Measurements from ENCODE around the gene C10orf95. TPM values are rescaled to one million over a fixed set of nuclear protein-coding genes. Genes with fewer than 3 reads are reported as not detected.

Gene C10orf95
- total RNA-seq, 1 donor from 2014 or later: not detected

- no peak for TF ChIP-seq CTCF (IDR thresholded peaks at IDR 0.05; ENCODE audit: unreplicated experiment)
- no peak overlapping the region for H3K4me3 Mint-ChIP-seq
Measured at GRCh38 chr10:102403115-102403514, 48.2 kb downstream of the C10orf95 start.

GRCh38 chr10:102402512-102402896 lies 48.8 kb downstream of the C10orf95 start:
- Mint-ChIP-seq H3K4me3 (no peak overlapping the region), H3K4me1 (peaks cover 3% of the 10 kb centered on the region), H3K27ac (no peak overlapping the region), H3K36me3 (peaks cover 1% of the 10 kb centered on the region), H3K27me3 (ENCODE audit: low read depth) (peaks cover 21% of the 10 kb centered on the region), H3K9me3 (no peaks in the 10 kb centered on the region)
- no peak for TF ChIP-seq CTCF (IDR thresholded peaks at IDR 0.05; ENCODE audit: unreplicated experiment)
- no peak for DNase-seq (ENCODE audit: low spot score in 2 of 2, unreplicated experiment in 2 of 2)

More at GRCh38 chr10:102403115-102403514, 48.2 kb downstream of the C10orf95 start:
- H3K9me3 Mint-ChIP-seq: no peaks in the 10 kb centered on the region
- H3K27me3 Mint-ChIP-seq (ENCODE audit: low read depth): peaks cover 27% of the 10 kb centered on the region
- H3K27ac Mint-ChIP-seq: no peak overlapping the region
- H3K36me3 Mint-ChIP-seq: peaks cover 1% of the 10 kb centered on the region
- no peak for DNase-seq (ENCODE audit: low spot score in 2 of 2, unreplicated experiment in 2 of 2)
- H3K4me1 Mint-ChIP-seq: peaks cover 4% of the 10 kb centered on the region

DNA sequence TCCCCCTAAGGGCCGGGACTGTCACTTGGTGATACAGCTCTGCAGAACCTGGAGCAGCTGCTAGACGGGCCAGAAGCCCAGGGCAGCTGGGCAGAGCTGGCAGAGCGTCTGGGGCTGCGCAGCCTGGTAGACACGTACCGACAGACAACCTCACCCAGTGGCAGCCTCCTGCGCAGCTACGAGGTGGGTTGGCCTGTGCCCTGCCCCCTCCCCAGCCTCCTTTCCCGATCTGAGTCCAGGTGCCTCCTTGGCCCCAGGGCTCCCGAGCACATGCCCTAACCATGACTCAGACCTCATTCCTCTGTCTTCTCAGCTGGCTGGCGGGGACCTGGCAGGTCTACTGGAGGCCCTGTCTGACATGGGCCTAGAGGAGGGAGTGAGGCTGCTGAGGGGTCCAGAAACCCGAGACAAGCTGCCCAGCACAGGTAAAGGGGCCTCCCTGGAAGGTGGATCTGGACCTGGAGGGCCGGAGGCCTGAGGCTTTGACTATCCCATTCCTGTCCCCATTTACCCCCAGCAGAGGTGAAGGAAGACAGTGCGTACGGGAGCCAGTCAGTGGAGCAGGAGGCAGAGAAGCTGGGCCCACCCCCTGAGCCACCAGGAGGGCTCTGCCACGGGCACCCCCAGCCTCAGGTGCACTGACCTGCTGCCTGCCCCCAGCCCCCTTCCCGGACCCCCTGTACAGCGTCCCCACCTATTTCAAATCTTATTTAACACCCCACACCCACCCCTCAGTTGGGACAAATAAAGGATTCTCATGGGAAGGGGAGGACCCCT lies 49.4 kb downstream of the C10orf95 start:
- Mint-ChIP-seq H3K4me3 (no peak overlapping the region), H3K9me3 (no peaks in the 10 kb centered on the region), H3K36me3 (peaks cover 1% of the 10 kb centered on the region), H3K4me1 (peaks cover 3% of the 10 kb centered on the region), H3K27ac (peak overlapping the region; percentile 6), H3K27me3 (ENCODE audit: low read depth) (peaks cover 15% of the 10 kb centered on the region)
- DNase-seq (ENCODE audit: low spot score in 2 of 2, unreplicated experiment in 2 of 2): no peak
- TF ChIP-seq CTCF (IDR thresholded peaks at IDR 0.05; ENCODE audit: unreplicated experiment): no peak

GRCh38 chr10:102401342-102401654 lies 50.0 kb downstream of the C10orf95 start:
- Mint-ChIP-seq H3K4me1 (peaks cover 8% of the 10 kb centered on the region), H3K27ac (no peak overlapping the region), H3K27me3 (ENCODE audit: low read depth) (peaks cover 8% of the 10 kb centered on the region), H3K4me3 (no peak overlapping the region), H3K9me3 (no peaks in the 10 kb centered on the region), H3K36me3 (peaks cover 1% of the 10 kb centered on the region)
- no peak for DNase-seq (ENCODE audit: low spot score in 2 of 2, unreplicated experiment in 2 of 2)
- TF ChIP-seq CTCF (IDR thresholded peaks at IDR 0.05; ENCODE audit: unreplicated experiment): no peak

DNA sequence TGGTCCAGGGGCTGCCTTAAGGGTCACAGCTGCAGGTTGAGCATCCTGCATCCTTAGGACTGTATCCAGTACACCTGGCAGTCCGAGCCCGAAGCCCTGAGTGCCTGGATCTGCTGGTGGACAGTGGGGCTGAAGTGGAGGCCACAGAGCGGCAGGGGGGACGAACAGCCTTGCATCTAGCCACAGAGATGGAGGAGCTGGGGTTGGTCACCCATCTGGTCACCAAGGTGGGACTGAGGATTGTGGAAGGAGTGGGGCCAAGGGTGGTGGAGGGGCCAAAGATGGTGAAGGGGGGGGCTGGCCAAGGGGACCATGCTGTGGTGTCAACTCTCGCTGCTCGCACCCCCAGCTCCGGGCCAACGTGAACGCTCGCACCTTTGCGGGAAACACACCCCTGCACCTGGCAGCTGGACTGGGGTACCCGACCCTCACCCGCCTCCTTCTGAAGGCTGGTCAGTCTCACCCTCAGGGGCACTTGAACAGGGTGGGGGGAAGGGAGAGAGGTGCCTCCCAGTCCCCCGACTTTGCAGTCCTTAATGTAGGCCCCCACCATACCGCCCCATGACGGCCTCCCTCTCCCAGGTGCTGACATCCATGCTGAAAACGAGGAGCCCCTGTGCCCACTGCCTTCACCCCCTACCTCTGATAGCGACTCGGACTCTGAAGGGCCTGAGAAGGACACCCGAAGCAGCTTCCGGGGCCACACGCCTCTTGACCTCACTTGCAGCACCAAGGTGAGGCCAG lies 50.6 kb downstream of the C10orf95 start:
- Mint-ChIP-seq H3K36me3 (peaks cover 1% of the 10 kb centered on the region), H3K27me3 (ENCODE audit: low read depth) (peaks cover 3% of the 10 kb centered on the region), H3K27ac (no peak overlapping the region), H3K4me1 (peaks cover 12% of the 10 kb centered on the region), H3K9me3 (no peaks in the 10 kb centered on the region), H3K4me3 (no peak overlapping the region)
- DNase-seq (ENCODE audit: low spot score in 2 of 2, unreplicated experiment in 2 of 2): no peak
- no peak for TF ChIP-seq CTCF (IDR thresholded peaks at IDR 0.05; ENCODE audit: unreplicated experiment)

All from mesothelial cell of epicardium (in vitro differentiated cells).